Osteoblast (primary cell): ENCODE results near the gene SF3A1. TPM values are rescaled to one million over a fixed set of nuclear protein-coding genes. Genes with fewer than 3 reads are reported as not detected.

Experiments
- DNase-seq: peaks from one replicate; pipeline ENCODE4 v3.0.0; 2011; ENCODE audit warnings: low spot score, mixed read lengths; ENCODE audit not compliant: insufficient read length; ENCODE audit errors: missing footprints
- H2AFZ ChIP-seq: 2 replicates; pipeline ENCODE4 v1.6.0; 2011; ENCODE audit warnings: mild to moderate bottlenecking, low read length
- H3K27ac ChIP-seq: 2 replicates; pipeline ENCODE4 v1.5.1; 2011; ENCODE audit warnings: mild to moderate bottlenecking, low read depth, low read length, moderate library complexity
- H3K27me3 ChIP-seq: 2 replicates; pipeline ENCODE4 v1.6.0; 2012; ENCODE audit warnings: mild to moderate bottlenecking, control low read depth, inconsistent platforms, low read length, moderate library complexity; ENCODE audit not compliant: insufficient read depth
- H3K36me3 ChIP-seq: 2 replicates; pipeline ENCODE4 v1.5.1; 2011; ENCODE audit warnings: mild to moderate bottlenecking, low read length, control low read depth, moderate library complexity; ENCODE audit not compliant: insufficient read depth
- H3K4me1 ChIP-seq: 2 replicates; pipeline ENCODE4 v1.5.1; 2011; ENCODE audit warnings: mild to moderate bottlenecking, low read length, control low read depth, moderate library complexity; ENCODE audit not compliant: insufficient read depth
- H3K4me2 ChIP-seq: 2 replicates; pipeline ENCODE4 v1.6.0; 2011; ENCODE audit warnings: mild to moderate bottlenecking, low read length; ENCODE audit not compliant: insufficient read depth
- H3K4me3 ChIP-seq: fragments of 200-600 bp; sonication (generic); 3 replicates; pipeline ENCODE4 v1.5.1; 2012; ENCODE audit warnings: mild to moderate bottlenecking, low read length, inconsistent platforms; ENCODE audit not compliant: insufficient read depth
- H3K79me2 ChIP-seq: 2 replicates; pipeline ENCODE4 v1.6.0; 2012; ENCODE audit warnings: mild to moderate bottlenecking, low read length, control low read depth, inconsistent platforms; ENCODE audit not compliant: insufficient read depth
- H3K9me3 ChIP-seq: 2 replicates; pipeline ENCODE4 v1.5.1; 2011; ENCODE audit warnings: low read depth, low read length, control low read depth
- H4K20me1 ChIP-seq: 2 replicates; pipeline ENCODE4 v1.6.0; 2012; ENCODE audit warnings: mild to moderate bottlenecking, low read length, control low read depth; ENCODE audit not compliant: insufficient read depth
- CTCF ChIP-seq: IDR thresholded peaks from 2 replicates; pipeline ENCODE4 v1.5.1; 2011; ENCODE audit warnings: mild to moderate bottlenecking, low read depth, low read length, moderate library complexity; ENCODE audit errors: extremely low read depth
- total RNA-seq: library from RNA; depleted of rRNA; stranded (reverse); fragments of >200 nt; gene quantifications from 2 replicates; pipeline ENCODE4 v1.2.3, GENCODE V29; 2012

SF3A1 gene
- total RNA-seq, 1 donor: 21.7 TPM

GRCh38 chr22:30383061-30383460 is 26.4 kb upstream of the SF3A1 start:
- Histone ChIP-seq H3K9me3 (no peaks in the 10 kb centered on the region), H3K27me3 (no peaks in the 10 kb centered on the region), H4K20me1 (no peaks in the 10 kb centered on the region), H3K36me3 (peaks cover 19% of the 10 kb centered on the region), H3K79me2 (peaks cover 8% of the 10 kb centered on the region), H3K4me3 (no peak overlapping the region), H3K4me2 (no peak overlapping the region), H3K27ac (no peak overlapping the region), H2AFZ (no peak overlapping the region), H3K4me1 (peaks cover 9% of the 10 kb centered on the region)
- no peak for TF ChIP-seq CTCF
- DNase-seq: peak; percentile 53

- DNase-seq: no peak
- Histone ChIP-seq H3K4me3 (no peak overlapping the region), H3K79me2 (peaks cover 8% of the 10 kb centered on the region), H3K27me3 (no peaks in the 10 kb centered on the region), H3K4me2 (no peak overlapping the region), H3K36me3 (peaks cover 25% of the 10 kb centered on the region), H2AFZ (no peak overlapping the region), H3K27ac (no peak overlapping the region), H4K20me1 (no peaks in the 10 kb centered on the region), H3K4me1 (peaks cover 9% of the 10 kb centered on the region), H3K9me3 (no peaks in the 10 kb centered on the region)
- no peak for TF ChIP-seq CTCF
Observed at GRCh38 chr22:30382340-30382739, 25.6 kb upstream of the SF3A1 start.

GRCh38 chr22:30381264-30381663 is 24.6 kb upstream of the SF3A1 start:
- Histone ChIP-seq H4K20me1 (no peaks in the 10 kb centered on the region), H3K27ac (no peak overlapping the region), H3K9me3 (no peaks in the 10 kb centered on the region), H3K4me2 (no peak overlapping the region), H3K79me2 (peaks cover 3% of the 10 kb centered on the region), H3K27me3 (no peaks in the 10 kb centered on the region), H2AFZ (no peak overlapping the region), H3K4me1 (peaks cover 5% of the 10 kb centered on the region), H3K36me3 (peaks cover 27% of the 10 kb centered on the region), H3K4me3 (no peak overlapping the region)
- DNase-seq: peak; percentile 37
- TF ChIP-seq CTCF: no peak

GRCh38 chr22:30380011-30380410 is 23.3 kb upstream of the SF3A1 start:
- H3K27ac ChIP-seq: no peak overlapping the region
- H3K4me3 ChIP-seq: no peak overlapping the region
- H3K9me3 ChIP-seq: no peaks in the 10 kb centered on the region
- no peak overlapping the region for H2AFZ ChIP-seq
- H3K27me3 ChIP-seq: no peaks in the 10 kb centered on the region
- no peaks in the 10 kb centered on the region for H3K4me1 ChIP-seq
- H3K79me2 ChIP-seq: no peaks in the 10 kb centered on the region
- H3K4me2 ChIP-seq: no peak overlapping the region
- peak; percentile 71 for DNase-seq
- TF ChIP-seq CTCF: no peak
- peaks cover 27% of the 10 kb centered on the region for H3K36me3 ChIP-seq
- no peaks in the 10 kb centered on the region for H4K20me1 ChIP-seq
